Measurements from ENCODE around the gene ALOX5. TPM values are rescaled to one million over a fixed set of nuclear protein-coding genes. Genes with fewer than 3 reads are reported as not detected.
"Not testable (repeated sequence)": the region's sequence is repeated elsewhere in the genome, so short reads cannot be mapped to it uniquely, and the experiment has no call there.

The ALOX5 gene
- total RNA-seq, 4 donors from 2014 or later, result 13.7 to 46.4 (median 17.9) TPM

GRCh38 chr10:45382591-45382990 is 8.6 kb downstream of the ALOX5 start:
- Histone ChIP-seq H3K4me1 (no peaks in the 10 kb centered on the region), H3K9me3 (no peaks in the 10 kb centered on the region), H3K4me3 (no peak overlapping the region), H3K36me3 (no peaks in the 10 kb centered on the region), H3K27me3 (peaks cover 45% of the 10 kb centered on the region), H3K27ac (no peak overlapping the region)
- 55% methylated on average over 2 of the region's 17 CpGs; no CpG with 5 or more reads in 1 of the 2 donors for WGBS, 2 donors (ENCODE audit: low coverage in 1 of 2)
- TF ChIP-seq EP300 (IDR thresholded peaks at IDR 0.05), result no peak
- no peak for TF ChIP-seq POLR2AphosphoS5 (IDR thresholded peaks at IDR 0.05)
- no peak for TF ChIP-seq POLR2A (IDR thresholded peaks at IDR 0.05)
- TF ChIP-seq, protein P1, sequence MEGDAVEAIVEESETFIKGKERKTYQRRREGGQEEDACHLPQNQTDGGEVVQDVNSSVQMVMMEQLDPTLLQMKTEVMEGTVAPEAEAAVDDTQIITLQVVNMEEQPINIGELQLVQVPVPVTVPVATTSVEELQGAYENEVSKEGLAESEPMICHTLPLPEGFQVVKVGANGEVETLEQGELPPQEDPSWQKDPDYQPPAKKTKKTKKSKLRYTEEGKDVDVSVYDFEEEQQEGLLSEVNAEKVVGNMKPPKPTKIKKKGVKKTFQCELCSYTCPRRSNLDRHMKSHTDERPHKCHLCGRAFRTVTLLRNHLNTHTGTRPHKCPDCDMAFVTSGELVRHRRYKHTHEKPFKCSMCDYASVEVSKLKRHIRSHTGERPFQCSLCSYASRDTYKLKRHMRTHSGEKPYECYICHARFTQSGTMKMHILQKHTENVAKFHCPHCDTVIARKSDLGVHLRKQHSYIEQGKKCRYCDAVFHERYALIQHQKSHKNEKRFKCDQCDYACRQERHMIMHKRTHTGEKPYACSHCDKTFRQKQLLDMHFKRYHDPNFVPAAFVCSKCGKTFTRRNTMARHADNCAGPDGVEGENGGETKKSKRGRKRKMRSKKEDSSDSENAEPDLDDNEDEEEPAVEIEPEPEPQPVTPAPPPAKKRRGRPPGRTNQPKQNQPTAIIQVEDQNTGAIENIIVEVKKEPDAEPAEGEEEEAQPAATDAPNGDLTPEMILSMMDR (IDR thresholded peaks at IDR 0.05), result no peak
- ATAC-seq, result no peak

- Histone ChIP-seq H3K4me1 (no peaks in the 10 kb centered on the region), H3K9me3 (no peaks in the 10 kb centered on the region), H3K27me3 (peaks cover 33% of the 10 kb centered on the region), H3K4me3 (no peak overlapping the region), H3K27ac (no peak overlapping the region), H3K36me3 (no peaks in the 10 kb centered on the region)
- no peak for ATAC-seq
- 54 to 80% methylated on average over 2 of the region's 4 CpGs for WGBS, 2 donors (ENCODE audit: low coverage in 1 of 2)
- no peak for TF ChIP-seq POLR2A (IDR thresholded peaks at IDR 0.05)
- TF ChIP-seq, protein P1 (IDR thresholded peaks at IDR 0.05), result no peak
- no peak for TF ChIP-seq POLR2AphosphoS5 (IDR thresholded peaks at IDR 0.05)
Observed at GRCh38 chr10:45383682-45384330, 9.8 kb downstream of the ALOX5 start.

DNA sequence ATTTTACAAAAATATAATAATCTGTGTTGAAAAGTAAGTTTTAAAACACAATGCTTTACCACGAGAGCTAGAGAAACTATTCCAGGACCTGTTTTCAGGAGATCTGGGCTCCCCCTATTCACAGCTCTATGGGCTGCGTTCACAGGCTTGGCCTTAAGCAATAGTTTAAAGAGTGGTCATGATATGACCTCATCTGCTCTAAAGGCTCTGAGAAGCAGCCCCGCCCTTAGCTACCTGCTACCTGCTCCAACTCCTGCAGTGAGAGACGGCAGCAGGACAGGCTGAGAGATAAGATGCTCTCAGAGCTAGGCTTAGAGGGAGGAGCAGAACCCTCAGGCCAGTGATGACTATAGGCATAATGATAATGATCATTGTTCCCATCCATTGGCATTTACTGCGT is 12.6 kb downstream of the ALOX5 start:
- TF ChIP-seq POLR2AphosphoS5 (IDR thresholded peaks at IDR 0.05) (no peak), EP300 (IDR thresholded peaks at IDR 0.05) (no peak), POLR2A (IDR thresholded peaks at IDR 0.05) (no peak)
- TF ChIP-seq, protein P1 (IDR thresholded peaks at IDR 0.05), result no peak
- 45 to 94% methylated on average over 3 of the region's 5 CpGs for WGBS, 2 donors (ENCODE audit: low coverage in 1 of 2)

GRCh38 chr10:45387096-45387893 is 13.3 kb downstream of the ALOX5 start:
- Histone ChIP-seq H3K9me3 (no peaks in the 10 kb centered on the region), H3K36me3 (no peaks in the 10 kb centered on the region), H3K27me3 (peaks cover 9% of the 10 kb centered on the region), H3K4me1 (no peaks in the 10 kb centered on the region), H3K27ac (no peak overlapping the region), H3K4me3 (no peak overlapping the region)
- TF ChIP-seq, protein P1 (IDR thresholded peaks at IDR 0.05), result no peak
- TF ChIP-seq POLR2AphosphoS5 (IDR thresholded peaks at IDR 0.05), result no peak
- no peak for TF ChIP-seq EP300 (IDR thresholded peaks at IDR 0.05)
- TF ChIP-seq POLR2A (IDR thresholded peaks at IDR 0.05), result no peak
- ATAC-seq, result no peak
- WGBS, 2 donors (ENCODE audit: low coverage in 1 of 2), result 65 to 73% methylated on average over 2 to 3 of the region's 8 CpGs

More for the DNA sequence above, 12.6 kb downstream of the ALOX5 start:
- Histone ChIP-seq H3K4me1 (no peaks in the 10 kb centered on the region), H3K4me3 (no peak overlapping the region), H3K9me3 (no peaks in the 10 kb centered on the region), H3K27me3 (peaks cover 5% of the 10 kb centered on the region), H3K27ac (no peak overlapping the region), H3K36me3 (no peaks in the 10 kb centered on the region)
- ATAC-seq, result no peak

DNA sequence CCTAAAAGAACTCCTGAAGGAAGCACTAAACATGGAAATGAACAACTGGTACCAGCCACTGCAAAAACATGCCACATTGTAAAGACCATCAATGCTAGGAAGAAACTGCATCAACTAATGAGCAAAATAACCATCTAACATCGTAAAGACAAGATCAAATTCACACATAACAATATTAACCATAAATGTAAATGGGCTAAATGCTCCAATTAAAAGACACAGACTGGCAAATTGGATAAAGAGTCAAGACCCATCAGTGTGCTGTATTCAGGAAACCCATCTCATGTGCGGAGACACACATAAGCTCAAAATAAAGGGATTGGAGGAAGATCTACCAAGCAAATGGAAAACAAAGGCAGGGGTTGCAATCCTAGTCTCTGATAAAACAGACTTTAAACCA is 15.7 kb downstream of the ALOX5 start:
- H3K4me3 ChIP-seq, ATAC-seq, H3K9me3 ChIP-seq, H3K27me3 ChIP-seq, H3K4me1 ChIP-seq, H3K36me3 ChIP-seq, H3K27ac ChIP-seq: not testable (repeated sequence)
- WGBS, 2 donors (ENCODE audit: low coverage in 1 of 2), result 80 to 92% methylated on average over 1 to 2 of the region's 2 CpGs

GRCh38 chr10:45391636-45392035 is 17.6 kb downstream of the ALOX5 start:
- H3K9me3 ChIP-seq, H3K27ac ChIP-seq, H3K36me3 ChIP-seq, H3K4me1 ChIP-seq, H3K27me3 ChIP-seq, H3K4me3 ChIP-seq, ATAC-seq: not testable (repeated sequence)
- WGBS, 2 donors (ENCODE audit: low coverage in 1 of 2), result no CpG with 5 or more reads among the region's 28 CpGs
